KOPT-K1 (cell line): ENCODE measurements around the gene ZNF668.

Experiments used
- H3K27ac ChIP-seq: fragments of 200-600 bp; sonication (generic); 2 replicates; pipeline ENCODE4 v1.5.1; 2016; ENCODE audit warnings: antibody characterized with exemption, mild to moderate bottlenecking, low read depth, low read length; ENCODE audit not compliant: poor library complexity, severe bottlenecking
- H3K36me3 ChIP-seq: fragments of 200-600 bp; sonication (generic); 2 replicates; pipeline ENCODE4 v1.5.1; 2017; ENCODE audit warnings: antibody characterized with exemption, mild to moderate bottlenecking, low read length, moderate library complexity; ENCODE audit not compliant: insufficient read depth
- H3K9me3 ChIP-seq: fragments of 200-600 bp; sonication (generic); 2 replicates; pipeline ENCODE4 v1.5.1; 2017; ENCODE audit warnings: antibody characterized with exemption, low read length, mild to moderate bottlenecking; ENCODE audit not compliant: insufficient read depth, poor library complexity, severe bottlenecking

The ZNF668 gene

GRCh38 chr16:31073970-31074813 lies at the start of gene ZNF668, which contains the start of gene ZNF646:
Gene ZNF668, minus strand, starts transcription at chr16:31074240. Its CDS starts 9,781 bp downstream, at chr16:31064459.
Gene ZNF646, plus strand, starts transcription at chr16:31074422. Its CDS starts 1,903 bp downstream, at chr16:31076325.
- Histone ChIP-seq H3K36me3 (peaks cover 37% of the 10 kb centered on the region), H3K9me3 (no peaks in the 10 kb centered on the region), H3K27ac (peak within 1 kb of the TSS; percentile 94)

DNA sequence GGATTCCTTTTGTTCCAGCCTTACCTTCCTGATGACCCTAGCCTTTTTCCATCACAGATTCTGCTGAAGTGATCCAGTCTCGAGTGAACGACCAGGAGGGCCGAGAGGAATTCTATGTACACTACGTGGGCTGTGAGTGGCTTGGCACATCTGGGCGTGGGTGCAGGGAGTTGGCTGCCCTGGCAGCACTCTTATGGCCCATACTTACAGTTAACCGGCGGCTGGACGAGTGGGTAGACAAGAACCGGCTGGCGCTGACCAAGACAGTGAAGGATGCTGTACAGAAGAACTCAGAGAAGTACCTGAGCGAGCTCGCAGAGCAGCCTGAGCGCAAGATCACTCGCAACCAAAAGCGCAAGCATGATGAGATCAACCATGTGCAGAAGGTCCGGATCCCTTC lies 46.1 kb upstream of the ZNF668 start:
- Histone ChIP-seq H3K9me3 (no peaks in the 10 kb centered on the region), H3K36me3 (peaks cover 63% of the 10 kb centered on the region), H3K27ac (no peak overlapping the region)

GRCh38 chr16:31118223-31119155 lies 44.4 kb upstream of the ZNF668 start:
- H3K9me3 ChIP-seq = no peaks in the 10 kb centered on the region
- H3K36me3 ChIP-seq = peaks cover 53% of the 10 kb centered on the region
- peak overlapping the region; percentile 85 for H3K27ac ChIP-seq

- H3K9me3 ChIP-seq = no peaks in the 10 kb centered on the region
- peak within 1 kb of the TSS; percentile 85 for H3K27ac ChIP-seq
- peaks cover 51% of the 10 kb centered on the region for H3K36me3 ChIP-seq
Observed at GRCh38 chr16:31117384-31118222, 43.6 kb upstream of the ZNF668 start, which contains the start of gene KAT8. Gene KAT8, plus strand, starts transcription at chr16:31117664. Its CDS starts 18 bp downstream, at chr16:31117682.

GRCh38 chr16:31114468-31114867 lies 40.4 kb upstream of the ZNF668 start:
- H3K9me3 ChIP-seq = no peaks in the 10 kb centered on the region
- H3K27ac ChIP-seq = no peak overlapping the region
- peaks cover 51% of the 10 kb centered on the region for H3K36me3 ChIP-seq

DNA sequence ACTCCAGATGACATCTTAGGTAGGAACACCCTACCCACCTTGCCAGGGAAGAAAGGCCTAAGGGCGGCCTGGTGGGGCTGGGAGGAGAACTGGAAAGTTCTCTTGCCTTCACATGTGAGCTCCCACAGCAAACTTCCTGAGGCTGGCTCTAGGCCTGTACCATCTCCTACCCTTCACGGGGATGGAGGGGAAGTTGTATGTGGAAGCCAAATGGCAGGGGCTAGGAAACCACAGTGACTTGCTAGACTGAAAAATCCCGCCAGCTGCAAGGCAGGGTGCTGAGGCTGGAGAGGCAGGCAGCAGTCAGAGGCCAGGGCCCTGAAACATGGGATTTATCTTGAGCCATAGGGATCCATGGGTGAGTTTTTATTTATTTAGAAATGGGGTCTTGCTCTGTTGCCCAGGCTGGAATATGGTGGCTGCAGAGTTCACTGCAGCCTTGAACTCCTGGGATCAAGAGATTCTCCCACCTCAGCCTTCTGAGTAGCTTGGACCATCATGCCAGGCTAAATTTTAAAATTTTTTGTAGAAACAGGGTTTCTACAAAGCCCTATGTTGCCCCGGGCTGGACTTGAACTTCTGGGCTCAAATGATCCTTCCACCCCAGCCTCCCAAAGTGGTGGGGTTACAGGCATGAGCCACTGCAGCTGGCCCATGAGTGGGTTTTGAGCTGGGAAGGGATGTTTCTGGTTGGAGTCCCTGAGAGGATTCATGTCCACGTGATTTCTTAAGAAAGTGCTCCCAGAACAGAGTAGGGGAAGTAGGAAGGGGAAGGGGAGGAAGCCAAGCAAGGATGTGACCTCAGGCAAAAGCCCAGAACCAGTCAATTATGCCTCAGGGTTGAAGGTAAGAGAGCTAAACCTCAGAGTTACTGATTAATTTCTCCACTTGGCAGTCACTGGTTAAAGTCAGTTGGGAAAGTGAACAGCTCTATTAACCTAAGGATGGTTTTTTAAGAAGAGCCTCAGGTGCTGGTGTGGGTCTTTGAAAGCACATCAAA lies 39.4 kb upstream of the ZNF668 start:
- Histone ChIP-seq H3K36me3 (peaks cover 41% of the 10 kb centered on the region), H3K27ac (no peak overlapping the region), H3K9me3 (no peaks in the 10 kb centered on the region)

DNA sequence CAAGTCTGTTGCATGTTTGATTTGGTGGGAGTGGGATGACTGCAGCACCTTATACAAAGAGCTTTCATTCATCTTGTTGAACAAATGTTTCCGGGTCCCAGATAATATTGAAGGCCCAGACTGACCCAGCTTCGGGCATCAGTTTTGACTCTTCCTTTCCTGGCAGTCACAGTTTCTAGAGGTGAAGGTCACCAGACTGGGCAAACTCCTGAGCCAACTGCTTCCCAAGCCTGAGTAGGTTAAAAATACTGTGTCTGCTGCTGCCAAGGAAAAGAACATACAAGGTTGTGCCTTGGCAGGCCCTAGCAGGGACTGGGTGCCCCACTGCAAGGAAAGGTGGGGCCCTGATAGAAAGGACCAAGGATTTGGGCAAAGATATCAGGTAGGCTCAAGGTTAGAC lies 38.7 kb upstream of the ZNF668 start:
- Histone ChIP-seq H3K27ac (no peak overlapping the region), H3K9me3 (no peaks in the 10 kb centered on the region), H3K36me3 (peaks cover 39% of the 10 kb centered on the region)

GRCh38 chr16:31111881-31112466 lies 37.9 kb upstream of the ZNF668 start:
- H3K9me3 ChIP-seq = no peaks in the 10 kb centered on the region
- no peak overlapping the region for H3K27ac ChIP-seq
- peaks cover 39% of the 10 kb centered on the region for H3K36me3 ChIP-seq

DNA sequence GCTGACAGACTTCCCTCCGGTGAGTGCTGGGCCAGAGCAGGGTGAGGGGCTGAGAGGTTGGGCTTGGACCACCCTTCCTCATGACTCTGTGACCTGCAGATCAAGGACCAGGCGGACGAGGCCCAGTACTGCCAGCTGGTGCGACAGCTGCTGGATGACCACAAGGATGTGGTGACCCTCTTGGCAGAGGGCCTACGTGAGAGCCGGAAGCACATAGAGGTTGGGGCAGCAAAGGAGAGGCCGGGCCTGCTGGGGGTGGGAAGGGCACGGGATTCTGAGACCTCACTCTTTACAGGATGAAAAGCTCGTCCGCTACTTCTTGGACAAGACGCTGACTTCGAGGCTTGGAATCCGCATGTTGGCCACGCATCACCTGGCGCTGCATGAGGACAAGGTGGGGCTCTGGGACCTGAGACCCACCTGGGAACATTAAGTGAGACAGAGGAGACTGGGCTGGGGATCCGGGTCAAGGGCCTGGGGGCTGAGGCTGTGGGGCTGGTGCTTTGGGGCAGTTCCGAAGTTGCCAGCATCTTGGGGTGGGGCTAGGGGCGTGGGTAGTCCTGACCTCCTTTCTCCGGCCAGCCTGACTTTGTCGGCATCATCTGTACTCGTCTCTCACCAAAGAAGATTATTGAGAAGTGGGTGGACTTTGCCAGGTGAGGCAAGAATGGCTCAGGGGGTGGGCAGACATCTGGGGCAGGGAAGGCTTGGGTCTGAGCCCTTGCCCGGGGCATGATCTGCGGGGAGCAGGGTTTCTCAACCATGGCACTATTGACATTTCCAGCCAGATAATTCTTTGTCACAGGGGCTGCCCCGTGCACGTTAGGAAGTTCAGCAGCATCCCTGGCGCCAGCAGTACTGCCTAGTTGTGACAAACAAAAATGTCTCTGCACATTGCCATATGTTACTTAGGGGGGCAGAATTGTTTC lies 36.3 kb upstream of the ZNF668 start:
- H3K36me3 ChIP-seq = peaks cover 39% of the 10 kb centered on the region
- H3K27ac ChIP-seq = no peak overlapping the region
- H3K9me3 ChIP-seq = no peaks in the 10 kb centered on the region

- H3K9me3 ChIP-seq = no peaks in the 10 kb centered on the region
- H3K36me3 ChIP-seq = peaks cover 39% of the 10 kb centered on the region
- H3K27ac ChIP-seq = no peak overlapping the region
Observed at GRCh38 chr16:31109622-31110021, 35.6 kb upstream of the ZNF668 start.

DNA sequence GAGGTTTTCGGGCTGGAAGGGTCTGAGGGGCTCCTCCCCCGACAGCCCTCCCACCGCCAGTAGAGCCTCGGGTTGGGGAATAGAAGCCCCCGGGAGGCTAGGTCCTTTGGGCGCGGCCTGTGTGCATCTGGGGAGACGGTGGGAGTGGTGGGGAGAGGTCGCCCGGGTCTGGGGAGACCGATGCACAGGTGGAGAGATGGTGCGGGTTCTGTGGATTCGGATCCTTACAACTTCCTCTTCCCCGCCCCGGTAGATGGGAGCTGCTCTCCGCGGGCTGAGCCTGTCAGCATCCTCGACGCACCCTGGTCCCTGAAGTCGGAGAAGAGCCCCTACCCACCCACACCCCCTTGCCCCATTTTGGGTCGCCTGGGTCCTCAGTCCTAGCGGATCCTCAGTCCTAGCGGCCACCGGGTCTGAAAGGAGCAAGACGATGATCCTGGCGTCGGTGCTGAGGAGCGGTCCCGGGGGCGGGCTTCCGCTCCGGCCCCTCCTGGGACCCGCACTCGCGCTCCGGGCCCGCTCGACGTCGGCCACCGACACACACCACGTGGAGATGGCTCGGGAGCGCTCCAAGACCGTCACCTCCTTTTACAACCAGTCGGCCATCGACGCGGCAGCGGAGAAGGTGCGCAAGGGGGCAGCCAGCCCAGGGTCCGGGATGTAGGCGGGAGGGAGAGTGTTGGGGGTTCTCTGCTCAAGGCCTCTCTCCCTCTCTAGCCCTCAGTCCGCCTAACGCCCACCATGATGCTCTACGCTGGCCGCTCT lies 34.9 kb upstream of the ZNF668 start:
- peak overlapping the region; percentile 69 for H3K27ac ChIP-seq
- peaks cover 39% of the 10 kb centered on the region for H3K36me3 ChIP-seq

More for the DNA sequence above, 34.9 kb upstream of the ZNF668 start:
- H3K9me3 ChIP-seq = no peaks in the 10 kb centered on the region
